ENCODE measurements around the gene POU3F3. TPM values are rescaled to one million over a fixed set of nuclear protein-coding genes. Genes with fewer than 3 reads are reported as not detected.

The POU3F3 gene
- total RNA-seq, 1 donor from 2014 or later: not detected

DNA sequence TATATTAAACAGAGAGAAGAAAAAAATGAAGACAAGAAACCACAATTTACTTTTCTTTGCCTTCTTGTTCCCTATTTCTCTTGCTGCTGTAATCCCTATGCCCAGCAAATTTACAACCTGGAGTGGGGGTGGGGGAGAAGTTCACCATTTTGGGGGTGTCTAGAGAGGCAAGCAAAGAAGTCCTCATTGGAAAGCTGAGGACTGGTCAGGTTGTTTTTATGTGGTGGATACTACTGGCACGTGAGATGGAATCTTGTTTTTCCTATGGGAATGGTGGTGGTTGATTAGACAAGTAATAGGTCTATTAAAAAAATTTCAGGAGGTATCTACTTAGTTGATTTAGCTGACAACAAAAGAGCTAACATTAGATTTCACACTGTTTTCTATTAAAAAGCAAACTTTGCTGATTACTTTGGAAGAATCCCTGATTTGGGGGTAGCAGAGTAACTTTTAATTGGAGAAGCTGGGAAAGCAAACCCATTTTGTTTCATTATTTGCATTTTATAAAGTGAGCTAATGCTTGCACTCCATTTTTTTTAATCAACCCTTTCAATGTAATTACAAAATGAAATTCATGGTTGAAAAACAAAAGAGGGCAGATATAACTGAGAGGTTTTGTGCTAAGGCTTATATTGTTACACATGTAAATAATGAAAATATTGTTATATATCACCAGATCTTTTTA lies 6.0 kb downstream of the POU3F3 start:
- Histone ChIP-seq H3K36me3 (no peaks in the 10 kb centered on the region), H3K9me3 (no peaks in the 10 kb centered on the region), H3K4me1 (peaks cover 25% of the 10 kb centered on the region), H3K27me3 (ENCODE audit: low read depth) (peaks cover 90% of the 10 kb centered on the region), H3K27ac (no peak overlapping the region), H3K4me3 (no peak overlapping the region)
- ATAC-seq (no peak), DNase-seq (no peak)
- TF ChIP-seq, protein P1, sequence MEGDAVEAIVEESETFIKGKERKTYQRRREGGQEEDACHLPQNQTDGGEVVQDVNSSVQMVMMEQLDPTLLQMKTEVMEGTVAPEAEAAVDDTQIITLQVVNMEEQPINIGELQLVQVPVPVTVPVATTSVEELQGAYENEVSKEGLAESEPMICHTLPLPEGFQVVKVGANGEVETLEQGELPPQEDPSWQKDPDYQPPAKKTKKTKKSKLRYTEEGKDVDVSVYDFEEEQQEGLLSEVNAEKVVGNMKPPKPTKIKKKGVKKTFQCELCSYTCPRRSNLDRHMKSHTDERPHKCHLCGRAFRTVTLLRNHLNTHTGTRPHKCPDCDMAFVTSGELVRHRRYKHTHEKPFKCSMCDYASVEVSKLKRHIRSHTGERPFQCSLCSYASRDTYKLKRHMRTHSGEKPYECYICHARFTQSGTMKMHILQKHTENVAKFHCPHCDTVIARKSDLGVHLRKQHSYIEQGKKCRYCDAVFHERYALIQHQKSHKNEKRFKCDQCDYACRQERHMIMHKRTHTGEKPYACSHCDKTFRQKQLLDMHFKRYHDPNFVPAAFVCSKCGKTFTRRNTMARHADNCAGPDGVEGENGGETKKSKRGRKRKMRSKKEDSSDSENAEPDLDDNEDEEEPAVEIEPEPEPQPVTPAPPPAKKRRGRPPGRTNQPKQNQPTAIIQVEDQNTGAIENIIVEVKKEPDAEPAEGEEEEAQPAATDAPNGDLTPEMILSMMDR (IDR thresholded peaks at IDR 0.05): no peak
- intact Hi-C loops (cut with DNase I): no loop called here

DNA sequence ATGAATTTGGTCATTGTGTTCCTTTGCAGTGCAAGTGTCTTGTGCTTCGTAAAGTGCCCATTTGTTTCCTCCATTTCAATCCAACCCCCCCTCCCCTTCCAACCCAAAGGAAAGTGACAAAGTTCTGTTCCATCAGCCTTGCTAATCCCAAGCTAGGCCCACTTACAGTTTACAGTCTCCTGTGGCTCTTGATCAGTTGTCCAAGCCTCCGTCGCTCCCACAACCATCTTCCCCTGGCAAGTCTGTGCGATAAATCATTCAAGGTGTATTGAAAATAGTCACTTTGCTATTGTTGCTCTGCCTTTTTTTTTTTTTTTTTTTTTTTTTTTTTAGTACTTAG lies 6.5 kb downstream of the POU3F3 start:
- H3K27ac ChIP-seq: no peak overlapping the region
- H3K4me1 ChIP-seq: peaks cover 24% of the 10 kb centered on the region
- ATAC-seq (no peak), DNase-seq (no peak)
- intact Hi-C loops (cut with DNase I): no loop called here
- no peaks in the 10 kb centered on the region for H3K9me3 ChIP-seq
- H3K4me3 ChIP-seq: no peak overlapping the region
- TF ChIP-seq, protein P1 (IDR thresholded peaks at IDR 0.05): no peak
- peaks cover 94% of the 10 kb centered on the region for H3K27me3 ChIP-seq (ENCODE audit: low read depth)
- H3K36me3 ChIP-seq: no peaks in the 10 kb centered on the region

DNA sequence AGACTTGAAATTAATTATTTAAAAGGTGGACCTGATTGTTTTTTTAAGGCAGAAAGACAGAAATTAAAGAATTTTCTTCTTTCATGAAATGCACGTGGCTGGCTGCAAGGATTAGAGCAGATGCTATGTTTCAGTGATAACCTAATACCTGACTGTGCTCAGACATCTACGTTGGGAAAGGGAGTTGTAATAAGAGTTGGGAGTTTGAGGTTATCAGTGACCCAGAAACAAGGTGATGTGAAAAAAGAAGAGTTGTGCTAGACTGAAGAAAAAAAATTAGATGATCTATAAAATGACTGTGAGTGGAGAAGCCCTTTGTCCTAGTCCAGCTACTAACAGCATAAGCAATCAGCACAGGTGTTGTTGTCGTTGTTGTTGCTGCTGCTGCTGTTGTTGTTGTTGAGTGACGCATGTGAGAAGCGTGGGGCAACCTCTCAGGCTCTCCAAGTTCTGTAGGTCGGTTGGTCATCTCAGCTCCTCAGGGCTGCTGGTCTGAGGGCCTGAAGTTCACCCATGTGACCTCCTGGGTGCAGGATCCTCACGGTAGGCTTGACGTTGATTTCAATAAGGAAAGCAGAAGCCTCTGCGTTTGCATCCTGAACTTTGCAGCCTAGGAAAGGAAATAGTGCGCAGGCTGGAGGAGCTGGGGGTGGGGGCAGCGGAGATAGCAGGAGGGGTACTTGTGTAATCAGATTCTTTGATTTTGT lies 7.6 kb downstream of the POU3F3 start:
- H3K27ac ChIP-seq: no peak overlapping the region
- no peak overlapping the region for H3K4me3 ChIP-seq
- ATAC-seq (no peak), DNase-seq (no peak)
- H3K36me3 ChIP-seq: no peaks in the 10 kb centered on the region
- TF ChIP-seq, protein P1 (IDR thresholded peaks at IDR 0.05): no peak
- peaks cover 22% of the 10 kb centered on the region for H3K4me1 ChIP-seq
- no peaks in the 10 kb centered on the region for H3K9me3 ChIP-seq
- intact Hi-C loops (cut with DNase I): no loop called here
- H3K27me3 ChIP-seq (ENCODE audit: low read depth): peaks cover 99% of the 10 kb centered on the region

DNA sequence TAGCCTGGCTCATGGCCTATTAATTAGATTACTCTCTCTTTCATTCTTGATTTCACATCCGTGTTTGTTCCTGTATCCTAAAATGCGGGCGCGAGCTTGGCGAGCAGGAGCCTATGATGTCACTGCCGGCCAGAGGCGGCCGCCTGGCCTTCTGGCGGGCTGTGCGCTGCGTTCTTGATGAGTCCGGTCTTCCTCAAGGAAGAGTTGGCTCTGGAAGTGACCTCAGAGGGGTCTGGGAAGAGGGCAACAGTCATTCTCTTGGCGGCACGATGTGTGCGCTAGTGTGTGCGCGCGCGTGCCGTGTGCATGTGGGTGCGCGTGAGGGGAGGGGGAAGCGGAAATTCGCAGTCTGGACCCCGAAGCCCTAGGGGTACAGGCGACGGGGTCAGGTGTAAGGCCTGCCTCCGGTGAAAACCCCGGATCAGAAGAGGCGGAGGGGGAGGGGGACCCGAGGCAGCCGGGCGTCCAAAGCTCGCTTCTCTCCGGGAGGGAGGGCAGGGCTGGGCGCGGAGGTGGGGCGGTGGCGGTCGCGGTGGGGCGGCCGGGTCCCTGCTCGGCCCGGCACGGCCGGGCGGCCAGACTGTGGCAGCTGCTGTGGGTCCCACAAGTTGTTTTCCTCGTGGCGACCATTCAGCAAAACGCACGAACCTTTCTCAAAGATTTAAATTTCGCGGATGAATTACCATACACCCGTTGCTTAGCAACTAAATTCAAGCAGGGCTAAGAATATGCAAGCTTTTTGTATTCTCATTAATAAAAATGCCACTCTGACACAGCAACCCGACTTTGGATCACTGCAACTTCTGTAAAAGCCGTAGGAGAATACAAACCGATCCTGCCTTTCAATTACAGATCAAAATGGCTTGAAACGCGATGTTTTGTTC lies 8.4 kb downstream of the POU3F3 start:
- Histone ChIP-seq H3K27ac (no peak overlapping the region), H3K9me3 (no peaks in the 10 kb centered on the region), H3K36me3 (no peaks in the 10 kb centered on the region), H3K27me3 (ENCODE audit: low read depth) (peaks cover 100% of the 10 kb centered on the region), H3K4me1 (peaks cover 15% of the 10 kb centered on the region), H3K4me3 (no peak overlapping the region)
- DNase-seq (no peak), ATAC-seq (no peak)
- TF ChIP-seq, protein P1 (IDR thresholded peaks at IDR 0.05): no peak
- intact Hi-C loops (cut with DNase I): no loop called here

DNA sequence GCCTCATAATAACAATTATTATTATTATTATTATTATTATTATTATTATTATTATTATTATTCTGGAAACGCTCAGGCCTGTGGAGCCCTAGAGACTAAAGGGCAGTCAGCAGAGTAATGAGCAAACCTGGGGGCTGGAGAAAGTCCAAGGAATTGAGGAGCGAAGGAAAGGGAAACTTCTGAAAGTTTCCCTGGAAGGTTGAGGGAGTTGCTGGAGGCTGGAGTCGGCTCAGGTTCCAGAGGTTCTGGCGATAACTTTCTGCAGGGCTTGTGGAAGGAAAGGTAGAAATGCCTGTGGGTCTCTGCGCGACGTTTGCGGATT lies 9.2 kb downstream of the POU3F3 start:
- DNase-seq (no peak), ATAC-seq (no peak)
- intact Hi-C loops (cut with DNase I): no loop called here
- no peaks in the 10 kb centered on the region for H3K36me3 ChIP-seq
- no peak overlapping the region for H3K27ac ChIP-seq
- H3K27me3 ChIP-seq (ENCODE audit: low read depth): peaks cover 100% of the 10 kb centered on the region
- H3K9me3 ChIP-seq: no peaks in the 10 kb centered on the region
- peaks cover 9% of the 10 kb centered on the region for H3K4me1 ChIP-seq
- no peak overlapping the region for H3K4me3 ChIP-seq
- TF ChIP-seq, protein P1 (IDR thresholded peaks at IDR 0.05): no peak
